Measurements from ENCODE around the gene MAPKBP1. TPM values are rescaled to one million over a fixed set of nuclear protein-coding genes. Genes with fewer than 3 reads are reported as not detected.

Gene MAPKBP1
- total RNA-seq, 1 donor from 2014 or later, result 26.1 TPM

DNA sequence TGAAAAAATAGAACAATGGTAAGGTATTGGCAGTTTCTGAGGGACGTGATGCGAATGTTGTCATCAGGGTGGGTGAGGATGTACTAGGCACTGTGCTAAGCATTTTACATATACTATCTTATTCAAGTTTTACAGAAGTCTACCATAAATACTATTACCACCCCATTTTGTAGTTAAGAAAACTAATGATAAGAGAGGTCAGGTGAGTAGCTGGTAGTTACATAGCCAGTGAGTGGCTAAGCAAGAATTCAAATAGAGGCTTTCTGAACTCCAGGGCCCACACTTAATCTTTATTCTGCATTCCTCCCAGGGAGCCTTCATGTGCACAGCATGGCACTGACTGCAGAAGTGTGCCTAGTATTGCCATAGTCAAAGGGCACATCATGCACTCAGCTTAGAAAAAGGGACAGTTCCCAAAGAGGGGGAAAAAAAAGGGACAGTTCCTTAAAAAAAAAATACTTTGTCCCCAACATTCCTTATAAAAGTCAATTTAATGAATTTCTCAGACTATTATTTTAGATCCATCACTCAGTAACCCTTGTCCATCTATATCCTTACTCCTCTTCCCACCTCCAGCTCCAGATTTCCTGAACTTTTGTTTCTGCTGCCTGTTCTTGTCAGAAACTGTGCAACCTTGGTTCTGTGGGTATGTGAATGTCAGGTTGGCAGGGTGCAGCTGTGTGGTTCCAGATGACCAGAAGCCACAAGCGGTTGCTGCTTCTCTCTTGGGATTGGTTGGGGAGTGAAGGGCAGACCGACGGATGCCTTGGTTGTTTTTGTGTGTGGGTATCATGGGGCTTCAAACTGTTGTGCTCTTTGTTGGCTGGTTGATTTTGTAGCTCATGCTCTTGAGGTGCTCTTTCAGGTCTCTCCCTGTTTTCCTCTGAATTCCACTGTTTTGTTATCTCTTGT, 8.3 kb downstream of the MAPKBP1 start:
- ATAC-seq, result no peak

DNA sequence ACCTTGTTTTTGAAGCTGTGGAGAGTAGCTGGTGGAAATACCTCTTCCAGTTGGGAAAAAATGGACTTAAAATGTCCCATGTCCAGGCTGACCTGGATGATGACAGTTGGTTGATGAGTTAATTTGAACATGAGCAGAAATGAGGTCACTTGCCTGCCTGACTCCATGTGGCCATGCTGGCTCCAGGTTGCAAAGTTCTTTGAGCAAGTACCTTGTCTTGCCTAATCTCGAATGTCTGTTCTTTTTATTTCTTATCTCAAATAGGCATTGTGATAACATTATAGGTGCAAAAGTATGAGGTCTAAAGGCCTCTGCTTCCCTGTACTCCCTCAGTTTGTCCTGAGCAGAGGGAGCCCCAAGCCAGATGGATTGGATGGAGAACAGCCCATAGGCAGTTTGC, 9.0 kb downstream of the MAPKBP1 start:
- ATAC-seq, result no peak

DNA sequence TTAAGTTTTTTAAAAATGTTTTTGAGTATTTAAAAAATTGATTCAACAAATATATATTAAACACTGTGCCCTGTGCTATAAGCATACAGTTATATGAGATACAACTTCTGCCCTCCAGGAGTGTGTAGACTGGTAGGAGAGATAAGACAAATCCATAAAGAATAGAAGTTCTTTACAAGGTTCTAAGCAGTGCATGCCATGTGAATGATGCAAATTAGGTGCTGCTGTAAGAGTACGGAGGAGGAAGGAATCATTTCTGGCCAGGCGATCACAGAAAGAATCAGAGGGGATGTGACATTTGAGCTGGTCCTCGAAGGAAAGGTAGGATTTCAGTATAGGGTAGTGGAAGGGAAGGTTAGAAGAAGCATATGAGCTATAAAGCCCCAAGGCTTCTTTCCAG, 14.0 kb downstream of the MAPKBP1 start:
- ATAC-seq, result no peak

DNA sequence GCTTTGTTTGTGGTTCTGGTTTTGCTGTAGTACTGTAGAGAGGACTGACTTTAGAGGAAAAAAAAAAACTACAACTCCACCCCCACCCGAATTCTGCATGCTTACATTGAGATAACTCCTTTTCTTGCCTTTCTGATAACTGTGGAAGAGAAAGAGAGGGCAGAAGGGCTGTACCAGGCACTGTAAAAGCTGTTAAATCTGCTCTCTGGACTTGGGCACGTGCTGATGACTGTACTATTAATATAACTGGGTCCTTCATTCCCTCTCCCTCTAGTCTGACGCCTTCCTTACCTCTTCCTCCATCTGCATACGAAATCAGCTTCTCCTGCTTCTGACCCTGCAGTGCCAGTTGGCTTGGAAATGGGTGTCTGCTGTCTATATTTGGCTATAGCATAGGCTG, 15.0 kb downstream of the MAPKBP1 start:
- ATAC-seq, result no peak

DNA sequence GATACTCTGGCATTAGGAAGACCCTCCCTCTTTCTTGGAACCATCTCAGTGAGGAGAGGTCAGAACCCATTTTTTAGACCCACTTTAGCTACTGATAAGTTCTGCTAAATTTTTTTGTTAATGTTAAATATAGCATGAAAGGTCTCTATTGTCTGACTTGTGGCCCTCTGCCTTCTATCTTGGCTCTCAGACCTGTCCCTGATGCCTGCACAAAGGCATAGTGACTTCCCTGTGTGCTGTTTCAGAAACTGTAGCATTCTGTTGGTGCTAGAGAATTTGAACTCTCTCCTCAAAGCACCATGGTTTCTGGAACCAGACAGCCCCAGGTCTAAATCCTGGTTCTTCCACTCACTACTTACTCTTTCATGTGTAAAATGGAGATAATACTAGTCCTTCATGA, 15.4 kb downstream of the MAPKBP1 start:
- no peak for ATAC-seq

DNA sequence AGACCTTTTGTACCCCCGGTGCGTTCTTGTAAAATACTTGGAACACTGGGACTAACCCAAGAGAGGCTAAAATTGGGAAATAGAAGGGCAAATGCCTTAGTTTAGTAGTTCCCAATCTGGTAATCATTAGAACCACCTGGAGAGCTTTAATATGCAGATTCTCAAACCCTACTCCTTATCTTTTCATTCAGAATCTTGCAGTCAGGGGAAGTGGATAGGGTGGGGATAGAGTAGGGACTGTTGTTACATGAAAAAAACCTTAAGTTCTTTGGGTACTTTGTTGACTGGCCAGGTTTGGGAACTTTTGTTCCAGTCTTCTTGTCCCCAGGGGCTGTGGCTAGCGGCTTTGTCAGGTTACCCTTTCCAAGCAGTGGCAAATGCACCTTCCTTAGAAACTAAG, 15.9 kb downstream of the MAPKBP1 start:
- ATAC-seq, result no peak

DNA sequence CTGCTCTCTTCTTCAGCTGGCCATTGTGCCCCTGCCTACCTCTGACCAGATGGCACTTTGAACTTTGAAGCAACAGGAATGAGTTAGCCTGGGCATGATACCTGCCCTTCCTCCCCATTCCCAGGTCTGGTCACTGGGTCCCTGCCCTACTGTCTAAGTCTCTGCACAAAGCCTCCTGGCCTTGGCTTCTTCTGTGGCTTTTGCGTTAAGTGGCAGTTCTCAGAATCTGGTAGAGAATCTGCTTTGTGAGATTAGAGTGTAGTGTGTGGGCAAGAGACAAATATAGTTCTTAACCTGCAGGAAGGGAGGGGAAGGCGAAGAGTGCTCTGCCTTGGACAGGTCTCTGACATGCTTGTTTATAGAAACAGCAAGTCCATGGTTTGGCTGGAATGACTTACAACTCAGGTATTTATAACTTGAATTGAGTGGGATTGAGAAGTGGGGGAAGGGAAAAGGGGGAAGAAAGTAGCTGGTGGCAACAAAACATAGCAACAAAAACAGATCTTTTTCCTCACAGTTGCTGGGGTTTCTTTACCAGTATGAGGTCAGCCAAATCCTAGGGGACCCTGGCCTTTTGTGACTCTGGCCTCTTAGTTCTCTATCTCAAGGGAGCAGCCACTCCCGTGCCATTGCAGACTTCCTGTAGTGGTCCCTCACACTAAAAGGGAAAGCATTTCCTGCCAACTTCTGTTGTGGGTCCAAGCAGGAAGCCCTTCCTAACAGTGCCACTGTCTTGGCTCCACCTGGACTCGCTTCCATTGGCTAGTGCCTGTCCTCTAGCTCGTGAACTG, 16.7 kb downstream of the MAPKBP1 start:
- peak; percentile 37 for ATAC-seq

DNA sequence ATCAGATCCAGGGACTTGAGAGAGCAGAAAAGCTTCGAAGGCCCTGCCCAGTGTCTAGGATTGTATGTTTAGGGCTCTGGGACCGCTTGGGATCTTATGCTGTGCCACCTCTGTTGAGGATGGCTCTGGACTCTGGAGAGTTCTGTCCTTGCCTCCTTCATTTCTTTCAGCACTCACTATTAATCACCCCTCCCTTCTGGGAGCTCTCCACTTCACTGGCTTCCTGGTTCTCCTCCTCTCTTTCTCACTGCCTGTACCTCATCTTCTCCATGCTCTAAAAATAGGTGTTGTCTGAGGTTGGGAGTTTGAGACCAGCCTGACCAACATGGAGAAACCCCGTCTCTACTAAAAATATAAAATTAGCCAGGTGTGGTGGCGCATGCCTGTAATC, 17.3 kb downstream of the MAPKBP1 start:
- no peak for ATAC-seq

DNA sequence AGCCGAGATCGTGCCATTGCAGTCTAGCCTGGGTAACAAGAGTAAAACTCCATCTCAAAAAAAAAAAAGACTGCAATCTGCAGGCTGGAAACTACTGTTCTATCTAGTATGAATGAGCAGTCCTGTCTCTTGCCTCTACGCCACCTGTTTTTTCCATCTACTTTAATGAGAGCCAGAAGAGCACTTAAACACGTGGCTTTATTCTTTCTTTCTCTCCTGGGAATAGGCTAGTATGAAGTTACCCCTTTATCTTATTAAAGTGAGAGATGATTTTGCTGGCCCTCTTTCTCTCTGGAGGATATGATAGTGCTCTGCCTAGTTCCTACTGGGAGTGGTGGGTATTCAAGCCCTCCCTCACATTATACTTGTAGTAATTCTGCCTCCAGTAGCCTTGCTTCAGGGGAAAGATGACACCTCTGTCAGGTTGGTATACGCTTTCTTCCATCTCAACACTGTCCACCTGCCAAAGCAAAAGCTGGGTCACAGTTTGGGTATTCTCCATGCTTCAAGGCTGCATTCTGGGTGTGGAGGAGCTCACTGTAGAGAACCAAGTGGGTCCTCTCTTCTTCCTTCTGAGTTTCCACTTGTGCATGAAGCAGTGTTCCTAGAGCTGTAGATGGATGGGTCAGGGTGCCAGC, 17.8 kb downstream of the MAPKBP1 start:
- ATAC-seq, result no peak

DNA sequence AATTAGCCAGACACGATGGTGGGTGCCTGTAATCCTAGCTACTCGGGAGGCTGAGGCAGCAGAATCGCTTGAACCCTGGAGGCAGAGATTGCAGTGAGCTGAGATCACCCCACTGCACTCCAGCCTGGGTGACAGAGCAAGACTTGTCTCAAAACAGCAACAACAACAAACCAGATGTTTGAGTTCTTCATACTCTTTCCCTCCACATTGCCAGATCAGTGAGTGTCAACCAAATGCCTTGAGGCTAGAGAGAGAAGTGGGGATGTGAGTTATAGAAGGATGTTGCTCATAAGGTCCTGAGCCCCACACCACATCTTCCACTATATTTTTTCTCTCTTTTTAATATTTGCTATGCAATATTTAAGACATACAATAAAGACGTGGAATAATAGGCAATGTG, 19.8 kb downstream of the MAPKBP1 start:
- peak; percentile 16 for ATAC-seq

DNA sequence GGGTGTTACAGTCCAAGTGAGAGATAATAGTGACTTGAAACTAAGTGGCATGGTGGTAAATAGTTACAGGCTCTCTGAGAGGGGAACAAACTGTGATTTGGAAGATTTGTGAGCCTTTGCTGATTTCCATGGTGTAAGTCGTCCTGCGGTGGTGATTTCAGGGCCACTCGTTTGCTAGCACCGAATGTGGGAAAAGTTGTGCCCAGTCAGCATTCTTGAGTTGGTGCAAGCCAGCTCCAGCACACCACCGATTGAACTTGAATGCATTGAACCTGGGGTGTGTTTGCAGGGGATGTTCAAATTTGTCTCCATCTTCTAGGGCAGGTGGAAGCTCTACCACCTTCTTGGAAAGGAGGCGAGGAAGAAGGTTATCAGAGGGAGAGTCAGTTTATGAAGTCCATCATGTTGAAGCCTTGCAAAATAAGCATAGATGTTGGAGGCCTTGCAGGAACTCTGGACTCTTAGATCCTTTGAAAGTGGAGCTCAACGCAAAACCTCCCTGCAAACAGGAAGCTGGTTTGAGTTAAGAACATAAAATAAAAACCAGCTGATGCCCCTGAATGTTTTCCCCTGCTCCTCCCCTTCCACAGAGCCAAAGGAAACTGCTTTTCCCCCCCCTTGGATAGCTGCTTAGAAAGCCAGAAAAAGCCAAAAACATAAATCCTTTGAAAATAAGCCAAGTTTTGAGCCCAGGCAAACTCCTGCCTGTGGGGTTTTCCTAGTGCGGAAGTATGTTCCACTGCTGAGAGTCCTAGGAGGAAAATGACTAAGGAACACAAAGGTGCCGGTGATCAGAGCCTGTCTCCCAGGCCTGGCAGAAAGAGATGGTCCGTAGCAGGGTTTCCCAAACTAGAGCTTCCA, 21.9 kb downstream of the MAPKBP1 start:
- peak; percentile 53 for ATAC-seq

DNA sequence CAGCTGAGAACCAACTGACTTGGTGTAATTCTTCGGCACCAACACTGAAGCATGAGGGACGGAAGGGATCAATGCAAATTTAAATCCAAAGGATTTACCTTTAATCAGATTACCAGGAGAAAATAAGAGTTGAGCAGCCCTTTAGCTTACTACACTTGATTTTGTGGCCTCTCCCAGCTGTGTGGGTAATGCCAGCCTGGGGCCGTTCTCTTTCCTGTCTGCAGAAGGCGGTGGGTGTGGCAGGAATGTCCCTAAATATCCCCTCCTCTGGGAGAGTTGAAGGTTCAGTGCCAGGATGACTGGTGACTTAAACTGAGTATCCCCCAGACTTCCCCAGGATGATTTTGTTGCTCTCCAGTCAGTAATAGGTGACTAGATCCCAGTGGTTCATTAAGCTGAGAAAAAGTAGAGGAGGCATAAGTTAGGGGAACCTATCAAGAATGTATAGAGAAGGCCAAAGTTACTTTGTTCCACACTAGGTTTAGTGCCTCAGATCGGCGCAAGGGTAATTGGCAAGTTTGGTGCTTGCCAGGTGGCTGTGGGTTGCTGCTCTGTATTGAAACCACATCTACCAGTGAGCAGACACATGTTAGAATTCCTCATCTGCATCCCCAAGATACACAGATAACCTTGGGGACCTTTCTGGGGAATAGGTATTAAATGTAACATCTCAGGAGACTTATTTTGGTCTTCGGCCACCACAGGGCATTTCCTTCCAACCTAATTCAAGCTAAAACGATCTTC, 23.1 kb downstream of the MAPKBP1 start:
- no peak for ATAC-seq

DNA sequence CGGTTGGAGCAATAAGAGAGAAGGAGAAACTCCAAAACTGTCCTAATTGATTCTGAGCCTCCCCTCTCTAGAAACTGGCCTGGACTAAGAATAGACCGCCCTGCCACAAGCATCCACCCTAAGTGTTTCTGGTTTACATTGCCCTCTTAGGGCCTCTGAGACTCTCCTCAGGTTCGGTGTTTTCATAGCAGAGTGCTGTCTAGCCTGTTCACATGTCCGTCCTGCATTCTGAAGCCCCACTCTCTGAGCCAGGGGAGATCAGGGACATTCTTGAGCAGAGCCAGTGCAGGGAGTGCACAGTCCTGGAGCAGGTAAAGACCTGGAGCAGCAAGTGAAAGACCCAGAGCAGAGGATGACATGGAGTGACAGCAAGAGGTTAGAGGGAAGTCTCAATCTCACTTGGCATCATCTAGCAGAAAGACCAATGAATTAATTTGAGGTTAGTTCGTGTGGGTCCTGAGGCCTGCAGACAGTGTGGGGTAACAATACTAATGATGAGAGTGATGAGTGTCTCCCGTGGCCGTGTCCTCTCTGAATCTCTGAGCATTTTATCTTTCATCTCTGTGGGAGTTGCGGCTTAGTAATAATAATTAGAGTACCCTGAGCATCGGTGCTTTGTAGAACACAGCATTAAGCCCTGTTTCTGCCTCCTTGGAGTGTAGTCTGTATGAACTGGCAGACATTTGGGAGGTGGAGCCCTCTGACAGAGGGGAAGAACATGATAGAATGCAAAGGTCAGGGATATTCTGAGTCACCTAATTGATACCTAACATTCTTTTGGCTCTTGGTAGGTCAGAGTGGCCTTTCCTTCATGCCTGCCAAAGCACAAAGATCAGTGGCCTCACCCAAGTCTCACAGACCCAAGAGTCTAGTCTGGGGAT, 24.6 kb downstream of the MAPKBP1 start:
- peak; percentile 2 for ATAC-seq

DNA sequence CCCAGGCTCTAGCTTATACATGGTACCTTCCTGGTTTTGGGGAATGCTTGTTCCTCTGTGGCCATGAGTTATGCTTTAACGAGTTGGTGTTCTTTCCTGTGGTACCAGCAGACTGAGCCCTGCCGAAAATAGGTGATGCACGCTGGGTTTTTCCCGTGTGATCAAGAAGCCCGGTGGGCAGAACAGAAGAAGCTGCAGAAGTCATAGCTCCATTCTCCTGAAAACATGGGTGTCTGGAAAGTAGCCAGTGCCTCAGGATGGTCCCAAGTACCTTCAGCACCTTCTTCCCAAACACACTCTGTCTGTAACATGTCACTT, 25.2 kb downstream of the MAPKBP1 start:
- no peak for ATAC-seq

DNA sequence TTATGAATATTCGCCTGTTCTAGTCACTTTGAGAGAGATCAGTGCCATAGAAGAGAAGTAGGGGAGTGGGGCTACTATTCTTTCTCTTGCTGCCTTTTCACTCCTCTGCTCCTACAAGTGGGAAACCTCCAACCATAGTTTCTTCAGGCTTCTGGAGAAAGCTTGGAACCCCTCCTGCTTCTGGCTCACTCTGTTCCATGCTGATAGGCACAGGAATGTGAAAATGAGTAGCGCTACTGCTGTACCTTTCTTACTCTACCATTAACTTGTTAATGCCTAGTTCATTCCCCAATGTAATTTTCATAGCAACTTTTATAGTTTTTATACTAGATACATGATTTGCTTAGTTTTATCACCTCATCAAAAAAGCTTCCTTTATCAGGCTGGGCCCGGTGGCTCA, 26.9 kb downstream of the MAPKBP1 start:
- ATAC-seq, result no peak

DNA sequence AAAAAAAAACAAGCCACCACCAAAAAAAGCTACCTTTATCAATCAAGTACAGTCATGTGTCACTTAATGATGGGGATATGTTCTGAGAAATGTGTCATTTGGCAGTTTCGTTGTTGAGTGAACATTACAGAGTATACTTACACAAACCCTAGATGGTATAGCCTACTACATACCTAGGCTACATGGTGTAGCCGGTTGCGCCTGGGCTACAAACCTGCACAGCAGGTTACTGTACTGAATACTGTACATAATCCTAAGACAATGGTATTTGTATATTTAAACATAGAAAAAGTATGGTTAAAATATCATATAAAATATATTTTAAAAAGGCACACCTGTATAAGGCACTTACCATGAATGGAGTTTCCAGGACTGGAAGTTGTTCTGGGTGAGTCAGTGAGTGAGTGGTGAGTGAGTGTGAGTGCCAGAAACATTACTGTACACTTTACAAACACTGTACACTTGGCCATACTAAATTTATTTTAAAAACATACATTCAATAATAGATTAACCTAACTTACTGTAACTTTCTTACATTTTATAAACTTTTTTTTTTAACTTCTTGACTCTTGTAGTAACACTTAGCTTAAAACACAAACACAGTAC, 27.7 kb downstream of the MAPKBP1 start:
- peak; percentile 78 for ATAC-seq

DNA sequence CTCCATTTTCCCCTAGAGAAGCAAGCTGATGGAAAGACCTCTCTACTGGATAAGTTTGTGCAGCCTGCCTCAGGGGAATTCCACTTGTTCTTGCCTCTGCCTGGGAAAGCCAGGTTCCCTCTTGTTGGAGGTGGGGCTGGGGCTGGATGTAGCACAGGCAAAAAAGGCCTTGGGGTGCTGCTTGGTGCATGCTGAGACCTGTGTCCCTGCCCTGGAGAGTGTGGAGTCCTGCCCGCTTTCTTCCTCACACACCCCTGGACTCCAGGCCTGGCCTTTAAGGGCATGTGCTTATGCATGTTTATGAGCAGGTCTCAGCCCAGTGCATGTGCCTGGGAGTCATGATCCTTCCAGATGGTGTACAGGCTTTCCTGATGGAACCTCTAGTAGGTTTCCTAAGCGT, 30.1 kb downstream of the MAPKBP1 start:
- peak; percentile 87 for ATAC-seq

DNA sequence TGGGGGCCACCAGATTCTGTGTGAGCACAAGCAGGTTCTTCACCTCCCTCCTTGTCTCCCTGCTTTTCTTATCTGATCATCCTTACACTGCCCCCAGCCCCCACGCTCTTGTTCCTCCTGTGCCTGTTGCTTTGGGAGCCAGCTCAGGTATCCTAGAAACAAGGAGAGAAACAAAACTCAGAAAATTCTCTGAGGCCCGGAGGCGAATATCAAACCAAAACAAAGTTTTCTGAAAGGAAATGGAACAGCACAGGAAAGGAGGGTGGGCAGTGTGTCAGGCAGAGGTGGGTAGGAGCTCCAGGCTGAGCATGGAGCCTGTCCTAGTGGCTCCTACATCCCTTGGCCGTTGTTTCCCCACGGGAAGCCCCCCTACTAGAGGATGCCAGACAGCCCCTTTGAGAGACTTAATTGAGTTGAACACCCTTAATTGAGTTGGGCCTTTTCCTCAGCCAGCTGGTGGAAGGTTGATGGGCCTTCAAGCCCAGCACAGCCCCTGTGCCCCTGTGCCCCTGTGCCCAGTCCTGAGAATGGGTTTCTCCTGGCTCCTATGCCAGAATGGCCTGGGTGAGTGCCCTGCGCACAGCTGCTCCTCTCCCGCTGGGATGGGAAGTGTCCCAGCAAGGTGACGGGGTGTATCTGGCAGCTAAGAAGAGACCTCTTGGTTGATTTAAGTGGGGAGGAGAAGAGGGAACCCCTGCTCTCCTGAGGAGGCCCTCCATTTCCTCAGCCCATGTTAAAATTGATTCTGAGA, 30.8 kb downstream of the MAPKBP1 start:
- ATAC-seq, result no peak

DNA sequence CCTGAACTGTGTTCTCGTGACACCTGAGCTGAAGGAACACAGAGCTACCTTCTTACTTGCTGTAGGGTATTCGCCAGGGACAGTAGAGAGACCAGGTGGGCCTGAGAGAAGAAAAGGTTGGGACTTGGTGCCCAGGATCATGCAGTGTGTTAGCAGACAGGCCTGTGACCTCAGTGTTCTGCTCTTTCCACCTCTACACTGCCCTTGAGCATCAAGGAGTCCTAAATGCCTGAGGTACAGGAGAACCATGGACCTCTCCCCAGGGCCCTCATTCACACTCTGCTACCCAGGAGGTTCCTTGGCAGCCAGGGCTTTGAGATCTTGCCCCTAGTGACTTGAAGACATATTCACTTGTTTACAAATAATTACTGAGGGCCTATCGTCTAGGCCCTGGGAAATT, 31.4 kb downstream of the MAPKBP1 start:
- no peak for ATAC-seq

Data from esophagus mucosa (tissue), 1 donor.